Measurements from ENCODE around the gene CCHCR1. TPM values are rescaled to one million over a fixed set of nuclear protein-coding genes. Genes with fewer than 3 reads are reported as not detected.

CCHCR1 gene
- total and polyA plus RNA-seq, 2 of the 8 experiments (the other 6 are each of a cell fraction or from before 2014, with no cell fraction given) = 20.9 to 38.0 TPM

DNA sequence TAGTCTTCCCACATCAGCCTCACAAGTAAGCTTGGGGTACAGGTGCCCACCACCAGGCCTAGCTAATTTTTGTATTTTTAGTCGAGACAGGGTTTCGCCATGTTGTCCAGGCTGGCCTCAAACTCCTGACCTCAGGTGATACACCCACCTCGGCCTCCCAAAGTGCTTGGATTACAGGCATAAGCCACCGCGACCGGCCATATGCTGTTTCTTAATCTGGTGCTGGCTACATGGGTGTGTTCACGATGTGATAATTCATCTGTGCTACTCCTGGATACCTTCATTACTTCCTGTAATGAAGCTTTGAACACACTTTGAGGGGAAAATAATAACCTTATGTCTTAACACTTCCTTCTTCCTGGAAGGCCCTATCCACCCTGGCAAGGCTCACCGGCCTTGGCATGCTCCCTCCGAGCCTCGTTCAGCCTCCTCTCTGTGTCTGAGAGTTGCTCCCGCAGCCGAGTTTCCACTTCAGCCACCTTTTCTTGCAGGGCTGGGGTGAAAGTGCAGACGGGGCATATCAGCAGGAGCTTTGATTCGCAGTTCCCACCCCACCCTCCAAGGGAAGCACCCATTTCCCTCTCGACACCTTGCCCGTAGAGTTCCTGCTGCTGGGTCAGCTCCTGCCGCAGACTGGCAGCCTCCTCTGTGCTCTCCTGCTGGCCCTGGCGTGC is 13.2 kb downstream of the CCHCR1 start:
- Histone ChIP-seq H3K23me2 (ENCODE audit: low read depth, low read length) (no peaks in the 10 kb centered on the region; the same call in 1 of the 2 replicates), H2AK5ac (ENCODE audit: low read depth, low read length) (no peak overlapping the region), H3K4me1 (replicated peaks in 1 of 4; ENCODE audit: control insufficient read depth in 3 of 4, insufficient read depth in 4 of 4, low read length in 3 of 4) (peaks cover 0 to 12% (median 6%) of the 10 kb centered on the region in 4 experiments; a peak in 5 of 7 replicates), H2BK120ac (replicated peaks; ENCODE audit: low read depth, low read length) (no peak overlapping the region), H2BK12ac (ENCODE audit: low read depth, low read length) (no peak overlapping the region), H2AFZ (ENCODE audit: low read length) (no peak overlapping the region), H3K18ac (ENCODE audit: extremely low read depth, low read length) (no peak overlapping the region), H3K27me3 (replicated peaks in 1 of 4; ENCODE audit: control insufficient read depth in 3 of 4, extremely low read depth in 1 of 4, insufficient read depth in 3 of 4, low read length in 3 of 4) (no peaks in the 10 kb centered on the region), H3K36me3 (ENCODE audit: control insufficient read depth in 2 of 4, insufficient read depth in 4 of 4, low read length in 3 of 4) (peaks cover 2 to 30% (median 6%) of the 10 kb centered on the region in 4 experiments; a peak in 5 of 8 replicates), H2BK5ac (ENCODE audit: low read depth, low read length) (no peak overlapping the region), H4K20me1 (replicated peaks in 1 of 2; ENCODE audit: control insufficient read depth in 1 of 2, insufficient read depth in 2 of 2, low read length in 2 of 2) (peaks cover 0 to 1% of the 10 kb centered on the region in 2 experiments), H2BK15ac (ENCODE audit: low read length) (no peak overlapping the region), H3K23ac (ENCODE audit: insufficient read length) (no peak overlapping the region), H3K79me1 (ENCODE audit: low read depth, low read length) (no peaks in the 10 kb centered on the region), H3K4me3 (ENCODE audit: extremely low read depth in 1 of 4, insufficient read depth in 2 of 4, low read depth in 3 of 4, low read length in 4 of 4) (no peak overlapping the region), H3K9me3 (ENCODE audit: insufficient read depth in 2 of 2, low read depth in 1 of 2, low read length in 1 of 2) (no peaks in the 10 kb centered on the region), H3K14ac (ENCODE audit: insufficient read length) (no peak overlapping the region), H2BK20ac (ENCODE audit: low read length) (no peak overlapping the region), H3K9ac (replicated peaks in 1 of 4; ENCODE audit: extremely low read depth in 1 of 4, low read depth in 3 of 4, low read length in 3 of 4) (no peak overlapping the region), H4K5ac (ENCODE audit: insufficient read length, low read depth, low read length) (no peak overlapping the region), H3K79me2 (ENCODE audit: control insufficient read depth in 1 of 2, insufficient read depth in 2 of 2, low read length in 2 of 2) (no peaks in the 10 kb centered on the region), H3K4me2 (ENCODE audit: insufficient read depth in 1 of 2, low read depth in 2 of 2, low read length in 2 of 2) (no peak overlapping the region), H3K56ac (replicated peaks; ENCODE audit: insufficient read length, low read depth, low read length) (no peak overlapping the region), H3K27ac (ENCODE audit: low read depth, low read length) (no peak overlapping the region), H4K91ac (replicated peaks; ENCODE audit: insufficient read length, low read length) (no peak overlapping the region), H3K4ac (replicated peaks; ENCODE audit: insufficient read length, low read depth, low read length) (no peak overlapping the region), H4K8ac (ENCODE audit: extremely low read depth, insufficient read depth, low read length) (no peak overlapping the region)
- 93% methylated on average over 18 of the region's 18 CpGs; no CpG with 5 or more reads in 1 of the 2 experiments for WGBS, 2 experiments (ENCODE audit: extremely low coverage in 1 of 2, insufficient coverage in 1 of 2, insufficient read length in 1 of 2, insufficient replicate concordance in 2 of 2, low coverage in 1 of 2, low lambda C conversion rate in 2 of 2, missing lambda C conversion rate in 1 of 2)
- DNase-seq (ENCODE audit: low read depth in 1 of 2, low spot score in 2 of 2) (no peak), FAIRE-seq (no peak)
- ChIA-PET CTCF (ENCODE audit: partially characterized antibody) (interaction anchor here (0.6 to 16.4 kb wide), 5 partner anchors 11 to 53 kb away, joined by 3 to 170 read pairs (median 4); no protein-coding TSS in a partner anchor), POLR2A (ENCODE audit: partially characterized antibody) (interaction anchor here (0.6 to 68.5 kb wide), 3 partner anchors 3 to 444 kb away, joined by 4 to 2251 read pairs (median 2251); partner anchors contain the start of genes CCHCR1, CDSN, POU5F1 and PSORS1C1)
- no peak for TF ChIP-seq ASH2L (IDR thresholded peaks at IDR 0.05; ENCODE audit: low read length)
- TF ChIP-seq JUN (IDR thresholded peaks at IDR 0.05; ENCODE audit: low read depth, low read length) = no peak
- no peak for TF ChIP-seq BACH1 (IDR thresholded peaks at IDR 0.05; ENCODE audit: low read length)
- no peak for TF ChIP-seq GTF2F1 (IDR thresholded peaks at IDR 0.05; ENCODE audit: borderline replicate concordance, low read depth, low read length)
- no peak for TF ChIP-seq NRF1 (IDR thresholded peaks at IDR 0.05; ENCODE audit: low read depth, low read length)
- TF ChIP-seq FOSL1 (IDR thresholded peaks at IDR 0.05; ENCODE audit: insufficient read depth, low read depth, low read length) = no peak
- no peak for TF ChIP-seq CTBP2 (IDR thresholded peaks at IDR 0.05; ENCODE audit: borderline replicate concordance, insufficient read depth, insufficient read length, low read length)
- TF ChIP-seq CHD2 (IDR thresholded peaks at IDR 0.05; ENCODE audit: low read length) = no peak
- no peak for TF ChIP-seq CREB1 (IDR thresholded peaks at IDR 0.05)
- TF ChIP-seq, protein P1, sequence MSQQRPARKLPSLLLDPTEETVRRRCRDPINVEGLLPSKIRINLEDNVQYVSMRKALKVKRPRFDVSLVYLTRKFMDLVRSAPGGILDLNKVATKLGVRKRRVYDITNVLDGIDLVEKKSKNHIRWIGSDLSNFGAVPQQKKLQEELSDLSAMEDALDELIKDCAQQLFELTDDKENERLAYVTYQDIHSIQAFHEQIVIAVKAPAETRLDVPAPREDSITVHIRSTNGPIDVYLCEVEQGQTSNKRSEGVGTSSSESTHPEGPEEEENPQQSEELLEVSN (IDR thresholded peaks at IDR 0.05) = no peak
- TF ChIP-seq EP300 (IDR thresholded peaks at IDR 0.05; ENCODE audit: borderline replicate concordance in 1 of 2, low read depth in 2 of 2, low read length in 2 of 2) = no peak
- TF ChIP-seq, protein P2, sequence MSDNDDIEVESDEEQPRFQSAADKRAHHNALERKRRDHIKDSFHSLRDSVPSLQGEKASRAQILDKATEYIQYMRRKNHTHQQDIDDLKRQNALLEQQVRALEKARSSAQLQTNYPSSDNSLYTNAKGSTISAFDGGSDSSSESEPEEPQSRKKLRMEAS (IDR thresholded peaks at IDR 0.05) = no peak
